HepG2 (cell line): ENCODE results near the gene VPS4A. TPM values are rescaled to one million over a fixed set of nuclear protein-coding genes. Genes with fewer than 3 reads are reported as not detected.

ENCODE experiments used
- AKAP8 ChIP-seq: sonication (generic); formaldehyde crosslinking; IDR thresholded peaks from 2 replicates; pipeline ENCODE4 v1.5.1; 2020; ENCODE audit warnings: mild to moderate bottlenecking, missing genetic modification reagents
- ATF4 ChIP-seq, 2 experiments: fragments of 450-650 bp in 1 of 2; sonication (generic) in 1 of 2; formaldehyde crosslinking; IDR thresholded peaks; 2 replicates each; pipeline versions ENCODE4 v1.5.0 to v1.8.0; 2020 to 2022; ENCODE audit warnings: mild to moderate bottlenecking in 1 of 2, missing genetic modification reagents in 1 of 2
- IKZF1 ChIP-seq: fragments of 450-650 bp; IDR thresholded peaks from 2 replicates; pipeline ENCODE4 v1.7.1; 2016
- JUN ChIP-seq: sonication (generic); formaldehyde crosslinking; IDR thresholded peaks from 2 replicates; pipeline ENCODE4 v1.4.0; 2020; ENCODE audit warnings: mild to moderate bottlenecking, missing genetic modification reagents
- MNT ChIP-seq: fragments of 450-650 bp; IDR thresholded peaks from 2 replicates; pipeline ENCODE4 v1.6.1; 2016
- NFRKB ChIP-seq: fragments of 450-650 bp; IDR thresholded peaks from 2 replicates; pipeline ENCODE4 v1.6.1; 2017
- POGK ChIP-seq: sonication (generic); formaldehyde crosslinking; conservative IDR thresholded peaks from 2 replicates; pipeline ENCODE4 v1.8.0; 2022; ENCODE audit warnings: mild to moderate bottlenecking, moderate library complexity, missing genetic modification reagents
- RARA ChIP-seq: IDR thresholded peaks from 2 replicates; pipeline ENCODE4 v1.6.1; 2016; ENCODE audit warnings: missing genetic modification reagents, missing compliant biosample characterization
- SKIL ChIP-seq: sonication (generic); formaldehyde crosslinking; IDR thresholded peaks from 2 replicates; pipeline ENCODE4 v1.8.0; 2022; ENCODE audit warnings: missing genetic modification reagents, mild to moderate bottlenecking, moderate library complexity, borderline replicate concordance
- YY1 ChIP-seq: IDR thresholded peaks from 2 replicates; pipeline ENCODE4 v1.6.1; 2011; ENCODE audit warnings: low read length, low read depth, moderate library complexity, mild to moderate bottlenecking; ENCODE audit not compliant: insufficient read depth, insufficient replicate concordance
- ZBTB38 ChIP-seq: sonication (generic); formaldehyde crosslinking; IDR thresholded peaks from 2 replicates; pipeline ENCODE4 v1.5.1; 2020; ENCODE audit warnings: mild to moderate bottlenecking, missing genetic modification reagents
- ZNF30 ChIP-seq: sonication (generic); formaldehyde crosslinking; IDR thresholded peaks from 2 replicates; pipeline ENCODE4 v1.5.0; 2020; ENCODE audit warnings: mild to moderate bottlenecking, missing genetic modification reagents
- ZNF572 ChIP-seq: sonication (generic); formaldehyde crosslinking; IDR thresholded peaks from 2 replicates; pipeline ENCODE4 v1.5.1; 2020; ENCODE audit warnings: mild to moderate bottlenecking, missing genetic modification reagents
- ZNF75D ChIP-seq: sonication (generic); formaldehyde crosslinking; IDR thresholded peaks from 2 replicates; pipeline ENCODE4 v1.8.1; 2023; ENCODE audit warnings: missing genetic modification reagents, mild to moderate bottlenecking, borderline replicate concordance
- polyA plus RNA-seq, 8 experiments: library from polyadenylated mRNA; depleted of rRNA in 3 of 8; stranded (reverse) in 7 of 8; unstranded in 1 of 8; fragments of >200 nt; fragmentation: Illumina TruSeq in 4 of 8; extraction: Trizol in 4 of 8; gene quantifications; 2 replicates each; pipeline versions ENCODE4 v1.2.1 to v1.2.3, GENCODE V29; 2011 to 2016; ENCODE audit warnings: low read depth in 4 of 8, missing spikeins in 1 of 8, mixed read lengths in 1 of 8; ENCODE audit not compliant: insufficient read depth in 1 of 8
- total RNA-seq, 5 experiments: library from RNA; depleted of rRNA; stranded (reverse); fragments of >200 nt; fragmentation: Illumina TruSeq; extraction: Trizol; gene quantifications; 2 replicates each; pipeline ENCODE4 v1.2.3, GENCODE V29; 2016; ENCODE audit warnings: low read depth in 1 of 5
- TF ChIP-seq, protein P1 (sequence below): sonication (generic); formaldehyde crosslinking; IDR thresholded peaks from 2 replicates; pipeline ENCODE4 v1.5.0; 2020; ENCODE audit warnings: missing genetic modification reagents
- TF ChIP-seq, protein P2 (sequence below): sonication (generic); formaldehyde crosslinking; conservative IDR thresholded peaks from 2 replicates; pipeline ENCODE4 v1.4.0; 2020; ENCODE audit warnings: missing genetic modification reagents

VPS4A gene
- total and polyA plus RNA-seq, 2 of the 13 experiments (the other 11 are each of a cell fraction or from before 2014, with no cell fraction given), result 13.2 to 27.9 TPM

GRCh38 chr16:69311533-69312387 lies 610 bp downstream of the VPS4A start (continued):
- TF ChIP-seq, protein P1, sequence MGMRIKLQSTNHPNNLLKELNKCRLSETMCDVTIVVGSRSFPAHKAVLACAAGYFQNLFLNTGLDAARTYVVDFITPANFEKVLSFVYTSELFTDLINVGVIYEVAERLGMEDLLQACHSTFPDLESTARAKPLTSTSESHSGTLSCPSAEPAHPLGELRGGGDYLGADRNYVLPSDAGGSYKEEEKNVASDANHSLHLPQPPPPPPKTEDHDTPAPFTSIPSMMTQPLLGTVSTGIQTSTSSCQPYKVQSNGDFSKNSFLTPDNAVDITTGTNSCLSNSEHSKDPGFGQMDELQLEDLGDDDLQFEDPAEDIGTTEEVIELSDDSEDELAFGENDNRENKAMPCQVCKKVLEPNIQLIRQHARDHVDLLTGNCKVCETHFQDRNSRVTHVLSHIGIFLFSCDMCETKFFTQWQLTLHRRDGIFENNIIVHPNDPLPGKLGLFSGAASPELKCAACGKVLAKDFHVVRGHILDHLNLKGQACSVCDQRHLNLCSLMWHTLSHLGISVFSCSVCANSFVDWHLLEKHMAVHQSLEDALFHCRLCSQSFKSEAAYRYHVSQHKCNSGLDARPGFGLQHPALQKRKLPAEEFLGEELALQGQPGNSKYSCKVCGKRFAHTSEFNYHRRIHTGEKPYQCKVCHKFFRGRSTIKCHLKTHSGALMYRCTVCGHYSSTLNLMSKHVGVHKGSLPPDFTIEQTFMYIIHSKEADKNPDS (CRISPR knock-in tag), result 0 out of 2 replicates have a peak, but pooled peaks have one; percentile 71
- no peak for TF ChIP-seq NFRKB
- TF ChIP-seq MNT, result no peak
- TF ChIP-seq JUN (CRISPR knock-in tag), result 0 out of 2 replicates have a peak, but pooled peaks have one; percentile 20
- TF ChIP-seq ZNF572, result no peak
- TF ChIP-seq AKAP8 (CRISPR knock-in tag), result no peak
- no peak; the same call in 1 of the 2 replicates for TF ChIP-seq POGK (CRISPR knock-in tag)
- no peak for TF ChIP-seq SKIL (CRISPR knock-in tag)
- TF ChIP-seq, protein P2, sequence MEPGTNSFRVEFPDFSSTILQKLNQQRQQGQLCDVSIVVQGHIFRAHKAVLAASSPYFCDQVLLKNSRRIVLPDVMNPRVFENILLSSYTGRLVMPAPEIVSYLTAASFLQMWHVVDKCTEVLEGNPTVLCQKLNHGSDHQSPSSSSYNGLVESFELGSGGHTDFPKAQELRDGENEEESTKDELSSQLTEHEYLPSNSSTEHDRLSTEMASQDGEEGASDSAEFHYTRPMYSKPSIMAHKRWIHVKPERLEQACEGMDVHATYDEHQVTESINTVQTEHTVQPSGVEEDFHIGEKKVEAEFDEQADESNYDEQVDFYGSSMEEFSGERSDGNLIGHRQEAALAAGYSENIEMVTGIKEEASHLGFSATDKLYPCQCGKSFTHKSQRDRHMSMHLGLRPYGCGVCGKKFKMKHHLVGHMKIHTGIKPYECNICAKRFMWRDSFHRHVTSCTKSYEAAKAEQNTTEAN (CRISPR knock-in tag), result peak; percentile 5; the same call in 1 of the 2 replicates
- no peak for TF ChIP-seq ATF4 (CRISPR knock-in tag; IDR thresholded peaks at IDR 0.05)
- TF ChIP-seq YY1, result no peak
- no peak for TF ChIP-seq IKZF1
- TF ChIP-seq ZBTB38, result no peak
- no peak for TF ChIP-seq RARA (CRISPR knock-in tag)
- TF ChIP-seq ZNF75D (CRISPR knock-in tag), result no peak
- 0 out of 2 replicates have a peak, but pooled peaks have one; percentile 84 for TF ChIP-seq ZNF30 (CRISPR knock-in tag)
